ENCODE results near the gene C16orf95.
"Not testable (repeated sequence)": the region's sequence is repeated elsewhere in the genome, so short reads cannot be mapped to it uniquely, and the experiment has no call there.

C16orf95 gene

DNA sequence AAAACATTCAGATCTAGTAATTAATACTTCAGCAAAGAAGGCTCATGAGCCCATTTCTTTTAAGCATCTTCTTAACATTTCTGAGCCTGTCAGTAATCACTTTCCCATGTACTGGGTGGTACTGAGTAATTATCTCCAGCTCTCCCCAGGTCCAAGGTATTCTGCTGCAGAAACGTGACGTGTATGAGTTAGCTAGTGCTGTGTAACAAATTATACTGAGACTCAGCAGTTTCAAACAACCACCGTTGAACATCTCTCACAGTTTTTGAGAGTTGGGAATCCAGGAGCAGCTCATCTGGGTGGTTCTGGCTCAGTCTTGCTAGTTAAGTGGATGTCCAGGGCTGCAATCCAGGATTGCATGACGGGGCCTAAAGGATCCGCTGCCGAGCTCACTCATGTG lies 25.2 kb downstream of the C16orf95 start:
- DNase-seq = no peak

- no peak for DNase-seq
Observed at GRCh38 chr16:87288753-87289362, 28.3 kb downstream of the C16orf95 start.

DNA sequence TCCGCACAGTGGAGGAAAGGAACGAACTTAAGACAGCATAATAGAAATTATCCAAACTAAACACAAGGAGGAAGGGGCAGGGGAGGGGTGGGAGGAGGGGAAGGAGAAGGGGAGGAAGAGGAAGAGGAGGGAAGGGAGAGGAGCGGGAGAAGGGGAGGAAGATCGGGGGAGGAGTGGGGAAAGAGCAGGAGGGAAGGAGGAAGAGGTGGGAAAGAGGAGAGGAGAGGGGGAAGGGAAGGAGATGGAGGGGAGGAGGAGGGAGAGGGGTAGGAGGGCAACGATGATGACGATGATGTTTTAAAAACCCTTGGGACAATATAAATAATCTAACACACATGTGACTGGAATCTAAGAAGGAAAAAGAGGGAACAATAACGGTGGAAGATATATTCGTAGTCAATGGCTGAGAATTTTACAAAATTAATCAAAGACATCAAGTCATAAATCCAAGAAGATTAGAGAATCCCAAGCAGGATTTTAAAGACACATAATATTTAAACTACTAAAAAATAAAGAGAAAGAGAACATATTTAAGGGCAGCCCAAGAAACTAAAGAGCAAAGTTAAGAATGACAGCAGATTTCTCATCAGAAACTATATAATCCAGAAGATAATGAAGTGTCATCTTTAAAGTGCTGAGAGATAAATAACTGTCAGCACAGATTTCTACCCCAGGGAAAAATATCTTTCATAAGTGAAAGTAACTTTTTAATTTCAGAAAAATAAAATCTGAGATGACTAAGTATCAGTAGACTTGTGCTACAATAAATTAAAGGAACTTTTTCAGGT lies 30.2 kb downstream of the C16orf95 start:
- no peak for DNase-seq

DNA sequence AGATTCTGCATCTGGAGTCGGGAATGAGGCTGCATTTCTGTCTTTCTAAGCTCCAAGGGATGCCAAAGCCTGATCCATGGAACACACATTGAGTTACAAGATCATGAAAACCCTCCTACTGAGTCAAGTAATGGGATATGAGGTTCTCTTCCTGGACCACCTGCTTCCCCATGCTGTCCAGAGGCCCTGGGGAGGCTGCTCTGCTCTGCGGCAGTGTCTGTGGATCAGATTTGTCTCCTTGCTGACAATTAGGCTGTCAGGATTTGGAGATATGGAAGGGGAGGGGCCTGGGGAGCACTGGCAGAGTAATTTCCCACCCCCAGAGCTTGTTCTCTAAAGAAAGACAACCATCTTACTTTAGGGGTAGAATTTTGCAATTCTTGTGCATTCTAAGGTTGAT lies 33.0 kb downstream of the C16orf95 start:
- no peak for DNase-seq

- DNase-seq = no peak
Observed at GRCh38 chr16:87279094-87279658, 38.0 kb downstream of the C16orf95 start.

DNA sequence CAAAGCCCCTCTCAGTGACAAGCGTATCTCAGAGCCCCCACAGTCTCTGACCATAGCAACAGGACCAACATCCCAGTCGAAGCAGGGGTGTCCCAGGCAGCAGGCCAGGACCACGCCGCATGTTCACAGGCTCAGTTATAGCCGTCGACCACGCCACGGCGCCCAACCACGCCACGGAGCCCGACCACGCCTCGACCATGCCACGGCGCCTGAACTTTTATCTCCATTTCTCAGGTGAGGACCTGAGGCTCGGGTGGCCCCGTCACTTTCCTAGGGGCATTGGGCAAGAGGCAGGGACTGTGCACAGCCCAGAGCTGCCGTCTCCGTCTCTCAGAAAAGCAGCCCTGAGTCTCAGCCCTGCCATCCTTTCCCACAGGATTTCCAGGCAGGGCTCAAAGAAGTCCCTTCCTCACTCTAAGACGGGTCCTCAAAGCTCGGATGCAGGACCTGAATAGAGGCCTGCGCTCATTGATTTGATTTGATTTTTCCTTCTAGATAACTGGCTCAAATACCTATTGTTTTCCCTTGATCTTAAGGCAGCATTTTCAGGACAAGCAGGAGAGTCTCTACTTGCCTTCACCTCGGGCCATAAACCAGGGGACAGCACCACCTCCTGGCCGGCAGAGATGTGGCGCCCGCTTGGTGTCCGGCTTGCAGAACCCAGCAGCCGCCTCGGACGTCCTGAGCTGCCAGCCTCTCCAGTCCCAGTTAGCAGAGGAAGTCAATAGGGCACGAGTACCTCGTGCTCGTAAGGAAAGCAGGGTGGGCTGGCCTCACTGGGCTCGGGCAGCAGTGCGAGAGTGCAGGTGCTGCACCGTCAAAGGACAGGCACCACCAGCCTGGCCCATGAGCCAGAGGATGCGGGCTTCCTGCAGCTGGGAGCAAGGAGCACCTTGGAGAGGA lies 38.8 kb downstream of the C16orf95 start:
- peak; percentile 77 for DNase-seq

GRCh38 chr16:87276924-87277323 lies 40.3 kb downstream of the C16orf95 start:
- DNase-seq = no peak

GRCh38 chr16:87276091-87276701 lies 41.0 kb downstream of the C16orf95 start:
- DNase-seq = no peak

- DNase-seq = no peak
Observed at GRCh38 chr16:87274794-87275193, 42.4 kb downstream of the C16orf95 start.

DNA sequence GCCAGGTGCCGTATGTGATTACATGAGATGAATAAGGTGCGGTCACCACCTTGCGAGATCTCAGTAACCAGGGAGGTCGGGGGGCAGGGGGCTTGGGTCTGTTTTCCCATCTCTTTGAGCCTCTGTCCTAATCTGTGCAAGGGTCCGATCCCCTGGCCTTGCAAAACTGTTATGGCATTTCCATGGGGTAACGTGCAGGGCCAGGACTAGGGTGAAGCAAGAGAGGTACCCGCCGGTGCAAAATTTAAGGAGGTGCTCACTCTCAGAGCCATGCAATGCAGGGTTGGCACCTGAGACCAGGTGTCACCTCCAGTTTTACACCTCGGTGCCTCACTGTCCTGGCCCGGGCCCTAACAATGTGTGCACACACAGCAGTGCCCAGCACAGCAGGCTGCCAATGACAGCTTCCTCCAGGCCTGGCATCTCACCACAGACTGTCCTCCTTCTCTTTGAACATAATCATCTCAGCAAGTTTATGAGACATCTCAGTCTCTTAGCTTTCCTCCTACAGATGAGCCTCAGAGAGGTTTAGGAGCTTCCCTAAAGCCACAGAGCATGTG lies 43.6 kb downstream of the C16orf95 start:
- no peak for DNase-seq

- DNase-seq = no peak
Observed at GRCh38 chr16:87271256-87271655, 45.9 kb downstream of the C16orf95 start.

DNA sequence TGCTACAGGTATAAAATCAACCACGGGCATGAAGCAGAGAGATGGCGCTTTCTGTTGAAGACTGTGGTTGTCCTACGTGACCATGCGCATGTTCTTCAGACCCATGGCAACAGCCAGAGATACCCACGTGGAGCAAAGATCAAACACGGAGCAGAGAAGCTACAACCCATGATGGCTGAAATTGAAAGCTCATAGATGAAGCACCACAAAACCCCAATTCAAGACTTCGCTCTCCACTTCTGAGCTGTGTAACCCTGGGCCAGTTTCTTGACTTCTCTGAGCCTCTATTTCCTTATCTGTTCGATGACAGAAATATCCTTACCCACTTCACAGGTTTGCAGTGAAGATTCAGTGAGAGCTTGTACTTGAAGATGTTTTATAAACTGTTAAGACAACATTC lies 49.6 kb downstream of the C16orf95 start:
- DNase-seq = no peak

- DNase-seq = no peak
Observed at GRCh38 chr16:87266846-87267245, 50.3 kb downstream of the C16orf95 start.

- DNase-seq = no peak
Observed at GRCh38 chr16:87265261-87265660, 51.9 kb downstream of the C16orf95 start.

GRCh38 chr16:87264634-87265033 lies 52.6 kb downstream of the C16orf95 start:
- DNase-seq = no peak

GRCh38 chr16:87263418-87264052 lies 53.7 kb downstream of the C16orf95 start:
- DNase-seq = no peak

DNA sequence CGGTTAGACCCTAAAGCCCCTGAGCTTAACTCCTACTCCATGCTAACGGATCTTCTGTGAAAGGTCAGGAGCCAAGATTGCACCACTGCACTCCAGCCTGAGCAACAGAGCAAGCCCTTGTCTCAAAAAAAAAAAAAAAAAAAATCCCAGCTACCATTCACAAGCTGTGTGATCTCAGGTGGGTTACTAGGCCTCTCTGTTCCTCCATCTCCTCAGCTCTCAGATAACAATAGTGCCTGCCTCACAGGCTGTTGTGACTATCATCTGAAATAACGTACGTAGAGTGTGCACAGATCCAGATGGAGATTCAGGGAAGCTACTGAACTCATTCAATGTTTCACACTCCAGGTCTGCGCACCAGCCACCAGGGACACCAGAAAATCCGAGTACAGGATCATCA lies 57.8 kb downstream of the C16orf95 start:
- no peak for DNase-seq

- DNase-seq = not testable (repeated sequence)
Observed at GRCh38 chr16:87258653-87259052, 58.5 kb downstream of the C16orf95 start.

DNA sequence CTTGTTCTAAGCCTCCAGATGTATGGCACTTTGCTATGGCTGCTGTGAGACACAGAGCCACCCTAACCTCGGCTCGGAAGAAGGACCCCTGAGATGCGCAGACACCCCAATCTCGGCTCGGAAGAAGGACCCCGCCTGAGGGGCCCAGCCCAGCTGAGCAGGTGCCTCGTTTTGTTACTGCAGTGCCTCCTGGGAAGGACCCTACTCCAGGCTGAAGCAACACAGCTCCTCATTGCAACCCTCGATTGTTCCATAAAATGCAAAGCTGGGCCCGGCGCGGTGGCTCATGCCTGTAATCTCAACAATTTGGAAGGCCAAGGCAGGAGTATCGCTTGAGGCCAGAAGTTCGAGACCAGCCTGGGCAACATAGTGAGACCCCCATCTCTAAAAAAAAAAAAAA lies 61.3 kb downstream of the C16orf95 start:
- no peak for DNase-seq

GRCh38 chr16:87254734-87255133 lies 62.5 kb downstream of the C16orf95 start:
- DNase-seq = no peak

GRCh38 chr16:87254296-87254695 lies 62.9 kb downstream of the C16orf95 start:
- no peak for DNase-seq
